K562 (cell line): ENCODE measurements around the gene ZKSCAN4. TPM values are rescaled to one million over a fixed set of nuclear protein-coding genes. Genes with fewer than 3 reads are reported as not detected.

Experiments used
- ARID1B ChIP-seq: fragments of 450-650 bp; IDR thresholded peaks from 2 replicates; pipeline ENCODE4 v1.6.1; 2016; ENCODE audit warnings: antibody characterized with exemption, mild to moderate bottlenecking, inconsistent platforms
- CTCFL ChIP-seq: IDR thresholded peaks from 2 replicates; pipeline ENCODE4 v1.6.1; 2011; ENCODE audit warnings: borderline replicate concordance, low read depth, mild to moderate bottlenecking, moderate library complexity, low read length; ENCODE audit not compliant: insufficient read depth, poor library complexity, severe bottlenecking
- E2F1 ChIP-seq: sonication (generic); formaldehyde crosslinking; IDR thresholded peaks from 2 replicates; pipeline ENCODE4 v1.8.1; 2023; ENCODE audit warnings: mild to moderate bottlenecking, missing genetic modification reagents, moderate library complexity
- ETV1 ChIP-seq: fragments of 450-650 bp; conservative IDR thresholded peaks from 2 replicates; pipeline ENCODE4 v1.6.1; 2016; ENCODE audit warnings: missing genetic modification characterization, control low read depth, low read depth, missing compliant biosample characterization
- GATAD2B ChIP-seq: fragments of 450-650 bp; IDR thresholded peaks from 2 replicates; pipeline ENCODE4 v1.6.1; 2017; ENCODE audit warnings: mild to moderate bottlenecking, borderline replicate concordance
- HDGF ChIP-seq: fragments of 450-650 bp; IDR thresholded peaks from 2 replicates; pipeline ENCODE4 v1.6.1; 2016
- NFATC3 ChIP-seq: fragments of 450-650 bp; IDR thresholded peaks from 2 replicates; pipeline ENCODE4 v1.6.1; 2017; ENCODE audit warnings: mild to moderate bottlenecking
- NFE2 ChIP-seq: IDR thresholded peaks from 2 replicates; pipeline ENCODE4 v1.6.1; 2014; ENCODE audit warnings: antibody characterized with exemption, low read depth
- NR2C2 ChIP-seq, 2 experiments: fragments of 200-800 bp in 1 of 2; sonication (Bioruptor generic) in 1 of 2; sonication (generic) in 1 of 2; formaldehyde crosslinking in 1 of 2; IDR thresholded peaks; 2 replicates each; pipeline versions ENCODE4 v1.6.1 to v1.8.0; 2016 to 2022; ENCODE audit warnings: mild to moderate bottlenecking in 1 of 2, missing compliant biosample characterization in 1 of 2, missing genetic modification characterization in 1 of 2, missing genetic modification reagents in 1 of 2
- PTTG1 ChIP-seq: fragments of 450-650 bp; IDR thresholded peaks from 2 replicates; pipeline ENCODE4 v1.6.1; 2016; ENCODE audit warnings: low read depth, mild to moderate bottlenecking, missing genetic modification characterization, missing compliant biosample characterization
- RAD21 ChIP-seq, 2 experiments: fragments of 250-450 bp in 1 of 2; fragments of 450-650 bp in 1 of 2; sonication (Bioruptor Pico) in 1 of 2; formaldehyde crosslinking in 1 of 2; IDR thresholded peaks in 1 of 2; conservative IDR thresholded peaks in 1 of 2; 2 replicates each; pipeline versions ENCODE4 v1.4.0 to v1.8.0; 2020 to 2022; ENCODE audit warnings: mild to moderate bottlenecking in 2 of 2, moderate library complexity in 1 of 2
- SAFB2 ChIP-seq: fragments of 200-400 bp; formaldehyde crosslinking; IDR thresholded peaks from 2 replicates; pipeline ENCODE4 v1.6.1; 2018; ENCODE audit warnings: borderline replicate concordance, low read length, low read depth, moderate library complexity; ENCODE audit not compliant: severe bottlenecking
- SMAD1 ChIP-seq: fragments of 150-350 bp; IDR thresholded peaks from 2 replicates; pipeline ENCODE4 v1.6.1; 2014; ENCODE audit warnings: low read length, low read depth; ENCODE audit not compliant: partially characterized antibody
- SMAD4 ChIP-seq: fragments of 250-450 bp; sonication (Bioruptor Pico); conservative IDR thresholded peaks from 2 replicates; pipeline ENCODE4 v1.8.0; 2021; ENCODE audit warnings: inconsistent platforms, mild to moderate bottlenecking, moderate library complexity
- SRSF9 ChIP-seq: fragments of 200-400 bp; formaldehyde crosslinking; IDR thresholded peaks from 2 replicates; pipeline ENCODE4 v1.6.1; 2017; ENCODE audit warnings: low read depth, low read length, borderline replicate concordance
- USF1 ChIP-seq: sonication (generic); formaldehyde crosslinking; IDR thresholded peaks from 2 replicates; pipeline ENCODE4 v1.9.0; 2022; ENCODE audit warnings: mild to moderate bottlenecking, missing genetic modification reagents
- ZBTB1 ChIP-seq: sonication (generic); formaldehyde crosslinking; IDR thresholded peaks from 2 replicates; pipeline ENCODE4 v1.8.1; 2023; ENCODE audit warnings: missing genetic modification reagents, low read depth, mild to moderate bottlenecking, borderline replicate concordance
- ZFP36 ChIP-seq: fragments of 150-350 bp; IDR thresholded peaks from 2 replicates; pipeline ENCODE4 v1.6.1; 2018; ENCODE audit warnings: low read length, low read depth; ENCODE audit not compliant: partially characterized antibody
- ZKSCAN3 ChIP-seq: fragments of 250-450 bp; sonication (Bioruptor Pico); IDR thresholded peaks from 2 replicates; pipeline ENCODE4 v1.4.0; 2020
- ZNF121 ChIP-seq: sonication (generic); formaldehyde crosslinking; conservative IDR thresholded peaks from 2 replicates; pipeline ENCODE4 v1.8.0; 2022; ENCODE audit warnings: missing genetic modification reagents
- ZNF165 ChIP-seq: fragments of 250-450 bp; sonication (Bioruptor Pico); IDR thresholded peaks from 2 replicates; pipeline ENCODE4 v1.4.0; 2020; ENCODE audit warnings: borderline replicate concordance
- ZNF23 ChIP-seq: fragments of 250-450 bp; sonication (Bioruptor Pico); IDR thresholded peaks from 2 replicates; pipeline ENCODE4 v1.4.0; 2020; ENCODE audit warnings: mild to moderate bottlenecking
- ZNF408 ChIP-seq: fragments of 250-450 bp; sonication (Bioruptor Pico); IDR thresholded peaks from 2 replicates; pipeline ENCODE4 v1.4.0; 2020; ENCODE audit warnings: low read depth, mild to moderate bottlenecking, moderate library complexity
- ZNF79 ChIP-seq: fragments of 250-450 bp; sonication (Bioruptor Pico); IDR thresholded peaks from 2 replicates; pipeline ENCODE4 v1.4.0; 2020; ENCODE audit warnings: low read depth, mild to moderate bottlenecking, moderate library complexity
- ZSCAN32 ChIP-seq: fragments of 450-650 bp; formaldehyde crosslinking; IDR thresholded peaks from 2 replicates; pipeline ENCODE4 v1.4.0; 2020; ENCODE audit warnings: mild to moderate bottlenecking, moderate library complexity
- polyA plus RNA-seq, 8 experiments: library from polyadenylated mRNA; depleted of rRNA in 4 of 8; stranded (reverse) in 5 of 8; unstranded in 3 of 8; fragments of >200 nt; fragmentation: Nextera tagmentation in 2 of 8; fragmentation: Illumina TruSeq in 1 of 8; extraction: Ambion mirVana in 2 of 8; extraction: Trizol in 1 of 8; gene quantifications; 2 replicates each; pipeline versions ENCODE4 v1.2.1 to v1.2.3, GENCODE V29; 2011 to 2014; ENCODE audit warnings: inconsistent platforms in 1 of 8, missing spikeins in 1 of 8
- total RNA-seq, 7 experiments: library from RNA; depleted of rRNA in 6 of 7; stranded (reverse); fragments of >200 nt in 6 of 7; fragmentation: Illumina TruSeq in 2 of 7; extraction: Trizol in 2 of 7; gene quantifications; 2 replicates each; pipeline versions ENCODE4 v1.2.1 to v1.2.3, GENCODE V29; 2011 to 2021; ENCODE audit warnings: low replicate concordance in 1 of 7

The ZKSCAN4 gene
- total and polyA plus RNA-seq, 9 of the 15 experiments (the other 6 are each of a cell fraction or from before 2014, with no cell fraction given): 1.2 to 5.3 (median 4.7) TPM

- TF ChIP-seq ZNF23 (CRISPR knock-in tag): no peak
- no peak for TF ChIP-seq SMAD1
- TF ChIP-seq ZNF165 (CRISPR knock-in tag): no peak
- no peak for TF ChIP-seq ZNF79
- TF ChIP-seq HDGF: peak; percentile 90; the same call in 1 of the 2 replicates
- TF ChIP-seq SRSF9: no peak
- peak; percentile 48; the same call in 1 of the 2 replicates for TF ChIP-seq NFE2
- 0 out of 2 replicates have a peak, but pooled peaks have one; percentile 17 for TF ChIP-seq GATAD2B
- TF ChIP-seq ZFP36: peak; percentile 51
- no peak; the same call in 1 of the 2 replicates for TF ChIP-seq NFATC3
- no peak for TF ChIP-seq ZNF408 (CRISPR knock-in tag)
- TF ChIP-seq ZSCAN32 (CRISPR knock-in tag): no peak
- peak; percentile 64 for TF ChIP-seq ARID1B
- no peak for TF ChIP-seq SMAD4 (CRISPR knock-in tag)
- peak; percentile 51 to 60; a peak in 3 of 4 replicates for TF ChIP-seq RAD21 (CRISPR knock-in tag; conservative IDR thresholded peaks at IDR 0.05 in 1 of 2, IDR thresholded peaks at IDR 0.05 in 1 of 2)
- TF ChIP-seq ETV1 (tag): peak; percentile 5; the same call in 1 of the 2 replicates
- TF ChIP-seq PTTG1 (tag): no peak
- peak; percentile 68; the same call in 1 of the 2 replicates for TF ChIP-seq E2F1 (CRISPR knock-in tag)
- no peak for TF ChIP-seq ZNF121 (CRISPR knock-in tag)
- TF ChIP-seq CTCFL: no peak
- no peak for TF ChIP-seq ZKSCAN3 (CRISPR knock-in tag)
- TF ChIP-seq NR2C2 (CRISPR knock-in tag; IDR thresholded peaks at IDR 0.05): no peak; the same call in 1 of the 2 replicates
- TF ChIP-seq NR2C2 (tag; IDR thresholded peaks at IDR 0.05): peak; percentile 66
- no peak for TF ChIP-seq SAFB2
- TF ChIP-seq ZBTB1 (CRISPR knock-in tag): no peak
- TF ChIP-seq USF1: peak; percentile 88
These were observed 39.4 kb downstream of the ZKSCAN4 start (continued) for GRCh38 chr6:28212510-28213212.
